PC-3 (cell line): ENCODE data around the gene USP40. TPM values are rescaled to one million over a fixed set of nuclear protein-coding genes. Genes with fewer than 3 reads are reported as not detected.

Experiments
- ATAC-seq: fragments of 200-7000 bp; cut with Tn5 transposase; 2 replicates; pipeline ENCODE4 v1.9.1; 2020; ENCODE audit warnings: mild to moderate bottlenecking, moderate library complexity
- BruUV-seq: library from RNA; stranded (reverse); fragments of 400-500 nt; replicated peaks from 2 replicates; lab custom pipeline; 2021; lab: Mats Ljungman, UMichigan
- CTCF ChIA-PET: fragments of 300-600 bp; sonication (Branson Sonifier 250); formaldehyde crosslinking; loops from one replicate; lab custom pipeline; 2022; ENCODE audit warnings: antibody characterized with exemption; lab: Charles Lee
- POLR2A ChIA-PET: fragments of 300-600 bp; sonication (Branson Sonifier 250); formaldehyde crosslinking; loops from one replicate; lab custom pipeline; 2022; ENCODE audit warnings: antibody characterized with exemption; ENCODE audit not compliant: unreplicated experiment; lab: Charles Lee
- DNase-seq: peaks from one replicate; pipeline ENCODE4 v3.0.0-alpha.2; 2015
- H2AFZ ChIP-seq: fragments of 300-600 bp; sonication (generic); 2 replicates; pipeline ENCODE4 v1.6.0; 2016; ENCODE audit warnings: antibody characterized with exemption, low read length
- H3F3A ChIP-seq: fragments of 300-600 bp; sonication (generic); one replicate; pipeline ENCODE4 v1.6.0; 2017; ENCODE audit warnings: antibody characterized with exemption, low read length, control low read depth, mild to moderate bottlenecking; ENCODE audit not compliant: unreplicated experiment
- H3K27ac ChIP-seq: fragments of 300-600 bp; sonication (generic); 2 replicates; pipeline ENCODE4 v1.5.1; 2016; ENCODE audit warnings: mild to moderate bottlenecking, low read length
- H3K27me3 ChIP-seq: fragments of 300-600 bp; sonication (generic); 2 replicates; pipeline ENCODE4 v1.6.1; 2016; ENCODE audit warnings: low read length, mixed read lengths
- H3K36me3 ChIP-seq: fragments of 300-600 bp; sonication (generic); 2 replicates; pipeline ENCODE4 v1.6.1; 2016; ENCODE audit warnings: low read depth, mixed run types, low read length, mixed read lengths
- H3K4me1 ChIP-seq: fragments of 300-600 bp; sonication (generic); 2 replicates; pipeline ENCODE4 v1.5.1; 2016; ENCODE audit warnings: low read length; ENCODE audit not compliant: insufficient read depth
- H3K4me2 ChIP-seq: fragments of 300-600 bp; sonication (generic); 2 replicates; pipeline ENCODE4 v1.6.0; 2016; ENCODE audit warnings: low read length
- H3K4me3 ChIP-seq: fragments of 300-600 bp; sonication (generic); 2 replicates; pipeline ENCODE4 v1.5.1; 2016; ENCODE audit warnings: mild to moderate bottlenecking, low read length, mixed read lengths
- H3K79me2 ChIP-seq: fragments of 300-600 bp; sonication (generic); 2 replicates; pipeline ENCODE4 v1.6.1; 2017; ENCODE audit warnings: low read length, mixed read lengths
- H3K9ac ChIP-seq: fragments of 300-600 bp; sonication (generic); 2 replicates; pipeline ENCODE4 v1.6.0; 2016; ENCODE audit warnings: mild to moderate bottlenecking, low read length
- H3K9me2 ChIP-seq: fragments of 300-600 bp; sonication (generic); replicated peaks from 2 replicates; pipeline ENCODE4 v1.6.1; 2016; ENCODE audit warnings: mixed run types, low read length, mixed read lengths
- H3K9me3 ChIP-seq: fragments of 300-600 bp; sonication (generic); 2 replicates; pipeline ENCODE4 v1.6.1; 2016; ENCODE audit warnings: low read length, mixed read lengths
- H4K20me1 ChIP-seq: fragments of 300-600 bp; sonication (generic); 2 replicates; pipeline ENCODE4 v1.6.1; 2016; ENCODE audit warnings: low read length, mixed read lengths
- EZH2 ChIP-seq: fragments of 300-600 bp; sonication (generic); IDR thresholded peaks from one replicate; pipeline ENCODE4 v1.6.1; 2017; ENCODE audit warnings: antibody characterized with exemption, mild to moderate bottlenecking, low read length; ENCODE audit not compliant: unreplicated experiment
- EZH2phosphoT487 ChIP-seq: fragments of 300-600 bp; sonication (generic); IDR thresholded peaks from 2 replicates; pipeline ENCODE4 v1.6.1; 2018; ENCODE audit warnings: mild to moderate bottlenecking, antibody characterized with exemption, low read length, borderline replicate concordance
- intact Hi-C: fragments of 100-400 bp; cut with micrococcal nuclease; formaldehyde crosslinking; loops from 2 replicates; pipeline ENCODE4 v1.9.0; 2023
- total RNA-seq: library from RNA; depleted of rRNA; stranded (reverse); fragments of >200 nt; gene quantifications from 2 replicates; pipeline ENCODE4 v1.2.3, GENCODE V29; 2014
- TF ChIP-seq, protein P1 (sequence below): fragments of 300-600 bp; sonication (generic); conservative IDR thresholded peaks from 2 replicates; pipeline ENCODE4 v1.5.1; 2017; ENCODE audit warnings: antibody characterized with exemption, low read depth, mild to moderate bottlenecking, low read length

USP40 gene
- total RNA-seq, 1 experiment from 2014 or later: 32.1 TPM

DNA sequence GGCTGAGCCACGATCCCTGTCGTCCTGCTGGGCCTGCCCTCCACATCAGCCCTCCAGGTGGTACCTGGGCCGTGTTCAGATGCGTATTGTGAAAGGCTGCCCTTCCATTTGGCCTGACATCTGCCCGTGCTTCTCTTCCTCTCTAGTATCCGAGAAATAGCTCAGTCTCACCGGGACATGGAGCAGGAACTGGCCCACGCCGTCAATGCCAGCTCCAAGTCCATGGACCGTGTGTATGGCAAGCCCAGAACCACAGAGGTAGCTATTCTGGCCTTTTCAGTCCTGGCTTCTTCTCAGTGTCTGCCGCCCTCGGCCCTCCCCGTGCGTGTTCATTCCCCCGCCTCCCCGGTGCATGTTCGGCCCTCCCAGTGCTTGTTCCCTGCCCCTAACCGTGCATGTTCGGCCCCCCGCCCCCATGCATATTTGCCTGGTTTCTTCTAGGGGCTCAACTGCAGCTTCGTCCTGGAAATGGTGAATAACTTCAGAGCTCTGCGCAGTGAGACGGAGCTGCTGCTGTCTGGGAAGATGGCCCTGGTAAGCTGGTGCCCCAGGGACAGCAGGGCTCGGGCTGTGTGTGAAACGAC lies 104.3 kb downstream of the USP40 start:
- Histone ChIP-seq H4K20me1 (no peaks in the 10 kb centered on the region), H3F3A (no peaks in the 10 kb centered on the region), H3K27ac (no peak overlapping the region), H3K4me1 (no peaks in the 10 kb centered on the region), H3K36me3 (peaks cover 18% of the 10 kb centered on the region; the same call in 1 of the 2 replicates), H3K79me2 (no peaks in the 10 kb centered on the region), H3K27me3 (no peaks in the 10 kb centered on the region), H3K4me3 (no peak overlapping the region), H3K9me3 (no peaks in the 10 kb centered on the region), H3K4me2 (no peak overlapping the region), H3K9ac (no peak overlapping the region), H3K9me2 (no peaks in the 10 kb centered on the region), H2AFZ (no peak overlapping the region)
- DNase-seq (no peak), ATAC-seq (no peak)
- ChIA-PET CTCF (no interaction called here), POLR2A (no interaction called here)
- TF ChIP-seq, protein P1, sequence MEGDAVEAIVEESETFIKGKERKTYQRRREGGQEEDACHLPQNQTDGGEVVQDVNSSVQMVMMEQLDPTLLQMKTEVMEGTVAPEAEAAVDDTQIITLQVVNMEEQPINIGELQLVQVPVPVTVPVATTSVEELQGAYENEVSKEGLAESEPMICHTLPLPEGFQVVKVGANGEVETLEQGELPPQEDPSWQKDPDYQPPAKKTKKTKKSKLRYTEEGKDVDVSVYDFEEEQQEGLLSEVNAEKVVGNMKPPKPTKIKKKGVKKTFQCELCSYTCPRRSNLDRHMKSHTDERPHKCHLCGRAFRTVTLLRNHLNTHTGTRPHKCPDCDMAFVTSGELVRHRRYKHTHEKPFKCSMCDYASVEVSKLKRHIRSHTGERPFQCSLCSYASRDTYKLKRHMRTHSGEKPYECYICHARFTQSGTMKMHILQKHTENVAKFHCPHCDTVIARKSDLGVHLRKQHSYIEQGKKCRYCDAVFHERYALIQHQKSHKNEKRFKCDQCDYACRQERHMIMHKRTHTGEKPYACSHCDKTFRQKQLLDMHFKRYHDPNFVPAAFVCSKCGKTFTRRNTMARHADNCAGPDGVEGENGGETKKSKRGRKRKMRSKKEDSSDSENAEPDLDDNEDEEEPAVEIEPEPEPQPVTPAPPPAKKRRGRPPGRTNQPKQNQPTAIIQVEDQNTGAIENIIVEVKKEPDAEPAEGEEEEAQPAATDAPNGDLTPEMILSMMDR: no peak
- TF ChIP-seq EZH2 (no peak), EZH2phosphoT487 (no peak)
- no TSS peak for BruUV-seq
- intact Hi-C loops: no loop called here

DNA sequence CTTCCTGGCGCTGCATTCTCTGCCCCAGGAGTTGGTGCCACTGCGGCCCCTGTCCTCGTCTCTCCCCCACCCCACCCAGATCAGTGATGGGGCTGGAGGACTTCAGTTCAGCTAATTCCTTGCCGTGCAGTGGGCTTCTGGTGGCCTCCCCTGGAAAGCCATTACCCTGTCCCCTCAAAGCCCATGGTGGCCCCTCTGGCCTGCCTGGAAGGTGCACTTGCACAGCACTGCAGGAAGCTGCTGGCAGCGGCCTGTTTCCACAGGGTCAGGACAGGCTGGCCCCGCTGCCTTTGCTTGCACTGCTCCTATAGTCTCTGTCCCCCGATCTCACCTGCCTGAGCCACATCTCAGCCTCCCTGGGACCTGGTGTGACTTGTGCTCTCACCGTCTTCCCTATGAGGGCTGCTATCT lies 105.1 kb downstream of the USP40 start:
- BruUV-seq: no TSS peak
- CTCF ChIA-PET: no interaction called here
- ATAC-seq: no peak

More for the DNA sequence above, 105.1 kb downstream of the USP40 start:
- Histone ChIP-seq H2AFZ (no peak overlapping the region), H3K4me2 (no peak overlapping the region), H3K9ac (no peak overlapping the region), H3K27ac (no peak overlapping the region), H3K27me3 (no peaks in the 10 kb centered on the region), H3F3A (no peaks in the 10 kb centered on the region), H3K9me3 (no peaks in the 10 kb centered on the region), H3K36me3 (peaks cover 21% of the 10 kb centered on the region; the same call in 1 of the 2 replicates), H3K4me3 (no peak overlapping the region), H3K9me2 (no peaks in the 10 kb centered on the region), H3K79me2 (no peaks in the 10 kb centered on the region), H4K20me1 (no peaks in the 10 kb centered on the region), H3K4me1 (no peaks in the 10 kb centered on the region)
- POLR2A ChIA-PET: no interaction called here
- TF ChIP-seq EZH2: no peak
- TF ChIP-seq, protein P1: no peak
- no peak for TF ChIP-seq EZH2phosphoT487
- DNase-seq: no peak
- intact Hi-C loops: no loop called here
